HG03108 (cell line): ENCODE measurements around the gene CALN1.

ENCODE experiments used
- ATAC-seq: cut with Tn5 transposase; IDR thresholded peaks from one replicate; pipeline ENCODE4 v1.9.1; 2021; ENCODE audit warnings: moderate library complexity; ENCODE audit not compliant: unreplicated experiment

Gene CALN1

DNA sequence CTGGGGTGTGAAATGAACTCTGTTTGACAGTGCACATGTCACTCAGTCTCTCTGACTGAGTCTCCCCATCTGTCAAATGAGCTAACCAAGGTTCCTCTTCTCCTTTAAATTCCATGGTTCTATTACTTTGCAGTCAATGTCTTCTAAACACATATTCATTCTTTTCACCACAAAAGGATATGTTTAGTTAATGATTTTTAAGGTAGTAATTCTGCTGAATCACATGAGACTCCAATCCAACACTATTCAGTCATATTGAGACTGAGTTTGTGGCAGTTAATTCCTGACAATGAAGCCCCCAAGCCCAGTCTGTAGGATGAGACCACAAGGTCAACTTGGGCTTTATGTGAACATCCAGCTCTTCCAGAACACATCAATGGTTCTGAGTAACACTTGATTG, 85.3 kb downstream of the CALN1 start:
- no peak for ATAC-seq

GRCh38 chr7:72326365-72326764, 85.8 kb downstream of the CALN1 start:
- no peak for ATAC-seq

- ATAC-seq, result no peak
Observed at GRCh38 chr7:72325561-72325960, 86.6 kb downstream of the CALN1 start.

GRCh38 chr7:72321637-72322036, 90.5 kb downstream of the CALN1 start:
- no peak for ATAC-seq

- ATAC-seq, result no peak
Observed at GRCh38 chr7:72321081-72321480, 91.1 kb downstream of the CALN1 start.

- no peak for ATAC-seq
Observed at GRCh38 chr7:72317341-72317740, 94.8 kb downstream of the CALN1 start.

DNA sequence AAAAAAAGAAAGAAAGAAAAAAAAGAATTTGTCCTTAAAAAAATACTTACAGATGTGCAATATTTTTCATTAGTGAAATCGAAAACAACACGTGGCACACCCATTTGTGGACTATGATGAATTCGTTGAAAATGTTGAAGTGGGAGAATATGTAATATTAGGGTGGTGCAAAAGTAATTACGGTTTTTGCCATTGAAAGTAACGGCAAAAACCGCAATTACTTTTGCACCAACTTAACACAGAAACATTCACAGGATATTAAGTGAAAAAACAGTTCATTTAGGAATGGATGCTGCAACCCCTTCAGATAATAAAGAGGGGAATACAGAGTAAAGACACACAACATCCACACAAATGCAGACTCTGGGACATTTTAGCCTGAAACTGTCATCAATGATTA, 96.0 kb downstream of the CALN1 start:
- no peak for ATAC-seq

DNA sequence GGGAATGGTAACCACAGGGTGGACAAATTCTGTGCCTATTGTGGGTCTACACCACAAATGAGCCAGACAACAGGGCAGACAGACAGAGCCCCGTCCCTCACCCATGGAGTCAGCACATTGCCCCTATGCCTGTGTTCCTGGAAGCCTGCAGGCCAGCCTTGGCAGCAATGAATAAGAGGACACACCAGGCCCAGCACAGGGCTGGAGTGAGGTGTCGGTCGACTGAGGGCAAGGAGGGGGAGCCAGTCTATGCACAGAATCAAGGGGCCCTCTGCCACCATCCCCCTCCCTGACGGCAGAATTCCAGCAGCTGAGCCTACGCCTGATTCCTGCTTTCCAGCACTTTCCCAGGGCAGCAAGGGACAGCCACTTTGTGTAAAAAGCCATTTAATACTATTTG, 98.2 kb downstream of the CALN1 start:
- ATAC-seq, result no peak

DNA sequence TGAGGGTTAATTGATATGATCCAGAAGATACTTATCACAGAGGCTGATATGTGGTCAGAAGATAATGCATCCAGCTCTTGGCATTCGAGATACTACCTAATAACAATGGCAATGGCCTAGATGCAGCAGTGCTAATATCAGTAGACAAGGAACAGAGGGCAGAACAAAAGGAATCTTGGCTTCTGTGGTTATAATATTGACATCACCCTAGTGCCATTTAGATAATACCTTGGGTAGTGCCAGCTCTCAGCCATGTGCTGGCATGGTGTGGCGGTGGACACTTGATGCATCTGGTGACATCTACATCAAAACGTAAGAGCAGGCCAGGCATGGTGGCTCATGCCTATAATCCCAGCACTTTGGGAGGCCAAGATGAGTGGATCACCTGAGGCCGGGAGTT, 101.8 kb downstream of the CALN1 start:
- ATAC-seq, result no peak

DNA sequence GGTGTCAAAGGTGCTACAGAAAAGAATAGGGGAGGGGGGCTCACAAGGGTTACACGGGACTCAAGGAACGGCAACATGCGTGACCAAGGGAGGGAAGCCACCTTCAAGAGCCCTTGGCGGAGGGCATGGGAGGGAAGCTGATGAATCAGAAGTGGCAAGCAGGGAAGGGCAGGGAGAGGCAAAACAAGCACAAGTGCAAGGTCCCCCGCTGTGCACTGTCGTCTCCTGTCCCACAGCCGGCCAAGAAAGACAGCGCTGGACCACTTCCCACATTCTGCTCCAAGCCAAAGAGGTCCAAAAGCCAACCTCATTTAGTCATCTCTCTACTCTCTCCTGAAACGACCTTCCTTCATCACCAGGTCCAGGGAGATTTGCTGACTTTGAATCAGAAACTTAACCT, 102.7 kb downstream of the CALN1 start:
- ATAC-seq, result no peak

GRCh38 chr7:72308986-72309385, 103.2 kb downstream of the CALN1 start:
- no peak for ATAC-seq

GRCh38 chr7:72307566-72307965, 104.6 kb downstream of the CALN1 start:
- ATAC-seq, result no peak

DNA sequence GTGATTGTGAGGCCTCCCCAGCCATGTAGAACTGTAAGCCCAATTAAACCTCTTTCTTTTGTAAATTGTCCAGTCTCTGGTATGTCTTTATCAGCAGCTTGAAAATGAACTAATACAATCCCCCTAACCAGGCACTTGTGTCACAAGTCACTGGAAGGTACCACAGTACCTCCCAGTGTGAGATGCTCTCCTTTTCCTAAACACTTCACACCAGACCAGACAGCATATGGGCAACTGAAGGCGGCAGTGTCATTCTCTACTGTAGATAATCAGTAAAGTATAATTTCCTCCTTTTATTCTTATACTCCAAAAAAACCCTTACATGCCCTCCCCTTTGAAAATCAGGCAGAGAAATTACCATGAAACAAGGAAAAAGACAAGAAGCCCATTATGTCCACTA, 113.2 kb downstream of the CALN1 start:
- ATAC-seq, result no peak

DNA sequence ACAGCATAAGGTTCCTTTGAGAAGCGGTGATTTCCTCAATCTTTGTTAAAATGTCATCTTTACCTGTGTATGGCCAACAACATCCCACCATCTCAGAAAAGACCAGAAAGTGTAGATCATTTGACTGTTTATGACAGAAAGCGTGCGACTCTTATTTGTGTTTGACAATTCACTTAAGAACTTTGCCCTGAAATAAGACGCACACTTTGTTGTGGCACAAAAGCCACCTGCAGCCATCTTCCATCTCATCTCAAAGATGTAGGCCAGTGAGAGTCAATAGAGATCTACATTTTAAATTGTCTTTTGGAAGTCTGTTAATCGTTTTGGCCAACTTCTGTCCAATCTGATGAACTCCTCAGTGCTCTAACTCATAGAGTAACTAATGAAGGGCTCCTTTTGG, 114.0 kb downstream of the CALN1 start:
- no peak for ATAC-seq

DNA sequence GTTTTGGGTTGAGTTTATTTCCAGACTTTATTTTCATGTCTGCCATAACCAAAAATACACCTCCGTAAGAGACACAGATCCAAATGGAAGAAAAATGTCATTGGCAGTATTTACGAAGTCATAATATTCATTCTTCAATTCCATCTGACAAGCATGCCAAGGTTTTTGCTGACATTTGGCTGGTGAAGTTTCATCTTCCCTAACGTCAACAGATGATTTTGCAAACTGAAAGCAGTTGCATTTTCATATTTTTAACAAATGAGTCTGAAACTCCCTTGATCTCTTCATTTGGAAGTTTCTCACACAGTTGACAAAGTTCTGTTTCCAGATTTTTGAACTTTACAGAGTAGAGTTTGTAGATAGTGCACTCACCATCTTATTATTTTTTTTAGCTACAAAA, 114.5 kb downstream of the CALN1 start:
- ATAC-seq, result no peak

GRCh38 chr7:72292794-72293193, 119.3 kb downstream of the CALN1 start:
- ATAC-seq, result no peak

DNA sequence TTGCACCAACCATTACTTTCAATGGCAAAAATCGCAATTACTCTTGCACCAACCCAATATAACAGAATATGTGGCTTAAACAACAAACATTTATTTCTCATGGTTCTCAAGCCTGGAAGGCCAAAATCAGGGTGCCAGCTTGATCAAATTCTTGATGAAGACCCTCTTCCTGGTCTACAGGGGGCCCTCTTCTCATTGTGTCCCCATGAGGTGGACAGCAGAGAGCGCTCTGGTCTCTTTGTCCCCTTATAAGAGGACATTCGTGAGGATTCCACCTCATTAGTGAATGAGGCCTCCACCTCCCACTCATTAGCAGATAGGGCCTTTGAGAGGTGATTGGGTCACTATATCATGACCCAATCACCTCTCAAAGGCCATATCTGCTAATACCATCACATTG, 120.0 kb downstream of the CALN1 start:
- no peak for ATAC-seq

GRCh38 chr7:72286519-72286918, 125.6 kb downstream of the CALN1 start:
- ATAC-seq, result no peak

DNA sequence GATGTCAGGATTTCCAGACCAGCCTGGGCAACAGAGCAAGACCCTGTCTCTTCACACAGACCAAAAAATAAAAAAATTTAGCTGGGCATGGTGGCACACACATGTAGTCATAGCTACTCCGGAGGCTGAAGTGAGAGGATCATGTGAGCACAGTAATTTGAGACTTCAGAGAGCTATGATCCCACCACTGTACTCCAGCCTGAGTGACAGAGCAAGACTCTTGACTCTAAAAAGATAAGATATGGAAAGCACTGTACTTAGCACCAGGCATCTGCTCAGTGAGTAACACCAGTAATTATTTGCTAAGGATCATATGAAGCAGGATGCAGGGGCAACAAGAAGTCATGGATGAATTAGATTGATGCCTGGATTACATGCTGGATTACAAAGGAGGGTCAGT, 128.8 kb downstream of the CALN1 start:
- no peak for ATAC-seq

DNA sequence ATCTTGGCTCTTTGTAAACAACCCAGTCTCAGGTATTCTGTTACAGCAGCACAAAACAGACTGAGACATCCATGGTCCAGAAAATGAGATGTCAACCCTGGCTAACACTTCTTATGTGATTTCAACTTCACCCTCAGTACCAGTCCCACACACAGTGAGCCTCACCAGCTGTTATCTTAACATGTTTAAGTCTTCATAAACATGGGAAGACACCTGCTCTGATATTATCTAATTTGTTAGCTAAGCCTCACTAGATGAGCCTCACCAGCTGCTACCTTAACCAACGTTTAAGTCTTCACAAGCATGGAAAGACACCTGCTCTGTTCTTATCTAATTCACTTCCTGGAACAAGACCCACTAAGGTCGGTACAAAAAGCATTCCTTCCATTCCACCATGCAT, 130.8 kb downstream of the CALN1 start:
- no peak for ATAC-seq

GRCh38 chr7:72279203-72279602, 132.9 kb downstream of the CALN1 start:
- ATAC-seq, result no peak

DNA sequence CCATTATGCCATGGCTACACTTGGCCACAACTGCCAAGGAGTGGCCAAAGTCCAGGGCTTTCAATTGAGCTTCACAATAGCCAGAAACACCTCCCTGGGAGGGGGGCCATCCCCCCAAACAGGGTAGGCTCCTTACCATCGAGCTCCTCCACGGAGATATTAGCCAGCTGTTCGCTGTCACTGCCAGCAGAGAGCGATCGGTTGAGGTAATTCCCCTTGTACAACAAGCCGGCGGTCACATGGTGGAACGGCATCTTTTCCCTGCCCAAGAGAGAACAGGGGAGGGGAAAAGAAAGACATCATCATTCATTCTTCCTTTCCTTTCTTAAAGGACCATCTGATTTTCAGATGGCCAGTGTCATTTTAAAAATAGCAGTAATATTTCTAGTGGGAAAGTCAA, 133.6 kb downstream of the CALN1 start:
- ATAC-seq, result no peak

- no peak for ATAC-seq
Observed at GRCh38 chr7:72275382-72276070, 136.6 kb downstream of the CALN1 start.
